Mucosa of descending colon (tissue), 3 donors: ENCODE measurements around the gene QSOX2. TPM values are rescaled to one million over a fixed set of nuclear protein-coding genes. Genes with fewer than 3 reads are reported as not detected.

ENCODE experiments used
- ATAC-seq: fragments of 200-7000 bp; cut with Tn5 transposase; one replicate; pipeline ENCODE4 v1.9.1; 2020; ENCODE audit warnings: mild to moderate bottlenecking, moderate library complexity
- DNase-seq, 3 donors: peaks; one replicate each; pipeline ENCODE4 v3.0.0-alpha.2; 2020
- H3K36me3 ChIP-seq: fragments of 200-600 bp; one replicate; pipeline ENCODE4 v1.8.0; 2021; ENCODE audit warnings: low read depth, mild to moderate bottlenecking
- H3K4me1 ChIP-seq: fragments of 200-600 bp; one replicate; pipeline ENCODE4 v1.8.0; 2021; ENCODE audit warnings: low read depth, mild to moderate bottlenecking
- H3K4me3 ChIP-seq: fragments of 200-600 bp; one replicate; pipeline ENCODE4 v1.8.0; 2021; ENCODE audit warnings: mild to moderate bottlenecking
- H3K9me3 ChIP-seq: fragments of 200-600 bp; one replicate; pipeline ENCODE4 v1.8.0; 2021; ENCODE audit warnings: mild to moderate bottlenecking
- intact Hi-C, 2 donors: fragments of 100-400 bp; cut with DNase I in 1 of 2; cut with micrococcal nuclease in 1 of 2; formaldehyde crosslinking; loops; one replicate each; pipeline versions ENCODE4 v1.11.0 to v1.11.1; 2022; cut with DNase I, micrococcal nuclease
- total RNA-seq, 3 donors: library from RNA; stranded (reverse); fragmentation: NEBNext Ultra II Directional in 2 of 3; extraction: Animal tissue kit (Norgen Biotek cat#: 25700) in 2 of 3; gene quantifications; one replicate each; pipeline versions ENCODE4 v1.2.1 to v1.2.4, GENCODE V29; 2021 to 2023
- TF ChIP-seq, protein P1 (sequence below): fragments of 200-600 bp; IDR thresholded peaks from one replicate; pipeline ENCODE4 v1.8.0; 2022; ENCODE audit warnings: antibody characterized with exemption, mild to moderate bottlenecking
- donor health status: DM: no; HTN: no; CAD: no; lungs with moderate emphysema.
- donor health status: DM: no; HTN: no; CAD: no.
- donor health status: DM: no; HTN: yes; CAD: no.

The QSOX2 gene
- total RNA-seq, 3 donors from 2014 or later: 6.1 to 8.1 (median 7.1) TPM

DNA sequence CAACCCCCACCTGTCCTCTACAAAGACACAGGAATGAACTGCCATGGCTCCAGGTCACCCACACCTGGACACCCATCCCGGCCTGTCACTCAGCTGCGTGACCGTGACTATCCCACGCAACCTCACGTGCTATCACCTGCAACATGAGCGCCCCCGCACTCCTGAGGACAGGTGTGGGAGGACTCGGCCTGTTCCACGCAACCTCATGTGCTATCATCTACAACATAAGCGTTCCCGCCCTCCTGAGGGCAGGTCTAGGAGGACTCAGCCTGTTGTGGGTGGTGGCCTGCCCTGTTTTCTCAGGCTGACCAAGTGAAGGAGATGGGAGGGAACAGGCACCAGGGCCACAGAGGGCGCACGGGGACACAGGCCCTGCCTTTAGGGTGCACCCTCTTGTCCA is 4.1 kb downstream of the QSOX2 start:
- H3K4me3 ChIP-seq: no peak overlapping the region
- H3K4me1 ChIP-seq: peaks cover 20% of the 10 kb centered on the region
- no peaks in the 10 kb centered on the region for H3K9me3 ChIP-seq
- intact Hi-C loops: no loop called here
- DNase-seq: no peak
- TF ChIP-seq, protein P1, sequence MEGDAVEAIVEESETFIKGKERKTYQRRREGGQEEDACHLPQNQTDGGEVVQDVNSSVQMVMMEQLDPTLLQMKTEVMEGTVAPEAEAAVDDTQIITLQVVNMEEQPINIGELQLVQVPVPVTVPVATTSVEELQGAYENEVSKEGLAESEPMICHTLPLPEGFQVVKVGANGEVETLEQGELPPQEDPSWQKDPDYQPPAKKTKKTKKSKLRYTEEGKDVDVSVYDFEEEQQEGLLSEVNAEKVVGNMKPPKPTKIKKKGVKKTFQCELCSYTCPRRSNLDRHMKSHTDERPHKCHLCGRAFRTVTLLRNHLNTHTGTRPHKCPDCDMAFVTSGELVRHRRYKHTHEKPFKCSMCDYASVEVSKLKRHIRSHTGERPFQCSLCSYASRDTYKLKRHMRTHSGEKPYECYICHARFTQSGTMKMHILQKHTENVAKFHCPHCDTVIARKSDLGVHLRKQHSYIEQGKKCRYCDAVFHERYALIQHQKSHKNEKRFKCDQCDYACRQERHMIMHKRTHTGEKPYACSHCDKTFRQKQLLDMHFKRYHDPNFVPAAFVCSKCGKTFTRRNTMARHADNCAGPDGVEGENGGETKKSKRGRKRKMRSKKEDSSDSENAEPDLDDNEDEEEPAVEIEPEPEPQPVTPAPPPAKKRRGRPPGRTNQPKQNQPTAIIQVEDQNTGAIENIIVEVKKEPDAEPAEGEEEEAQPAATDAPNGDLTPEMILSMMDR: no peak
- no peak for ATAC-seq
- no peaks in the 10 kb centered on the region for H3K36me3 ChIP-seq

GRCh38 chr9:136240941-136241340 is 4.7 kb downstream of the QSOX2 start:
- TF ChIP-seq, protein P1: no peak
- H3K4me3 ChIP-seq: no peak overlapping the region
- DNase-seq (no peak), ATAC-seq (no peak)
- intact Hi-C loops: no loop called here
- peaks cover 20% of the 10 kb centered on the region for H3K4me1 ChIP-seq
- no peaks in the 10 kb centered on the region for H3K9me3 ChIP-seq
- H3K36me3 ChIP-seq: no peaks in the 10 kb centered on the region

DNA sequence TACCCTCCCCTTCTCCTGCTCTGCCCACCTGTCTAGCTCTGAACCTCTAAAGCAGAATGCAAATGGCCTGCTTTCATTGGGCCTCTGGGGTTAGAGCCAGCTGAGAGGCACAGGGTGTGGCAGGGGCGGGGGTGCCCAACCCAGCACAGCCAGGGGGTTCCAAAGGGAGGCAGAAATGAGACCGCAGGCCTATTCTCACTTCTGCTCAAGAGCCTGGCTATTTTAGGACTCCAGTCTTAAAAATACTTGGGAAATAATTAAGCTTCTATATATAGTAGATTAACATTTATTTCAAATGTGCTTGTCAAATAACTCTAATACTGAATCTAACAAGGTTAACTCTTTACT is 5.7 kb downstream of the QSOX2 start:
- intact Hi-C loops: no loop called here
- Histone ChIP-seq H3K4me1 (peaks cover 19% of the 10 kb centered on the region), H3K9me3 (no peaks in the 10 kb centered on the region), H3K4me3 (no peak overlapping the region), H3K36me3 (no peaks in the 10 kb centered on the region)
- ATAC-seq: peak; percentile 68
- TF ChIP-seq, protein P1: no peak
- DNase-seq: peak in 2 of 3 donors; percentile 20 to 45

- no peak for DNase-seq
- ATAC-seq: peak; percentile 51
- no peaks in the 10 kb centered on the region for H3K36me3 ChIP-seq
- TF ChIP-seq, protein P1: no peak
- H3K4me1 ChIP-seq: peaks cover 13% of the 10 kb centered on the region
- intact Hi-C loops: no loop called here
- no peaks in the 10 kb centered on the region for H3K9me3 ChIP-seq
- no peak overlapping the region for H3K4me3 ChIP-seq
Measured at GRCh38 chr9:136239135-136239982, 6.3 kb downstream of the QSOX2 start.

GRCh38 chr9:136238342-136238732 is 7.3 kb downstream of the QSOX2 start:
- no peak for DNase-seq
- Histone ChIP-seq H3K4me1 (peaks cover 11% of the 10 kb centered on the region), H3K4me3 (no peak overlapping the region), H3K36me3 (no peaks in the 10 kb centered on the region), H3K9me3 (no peaks in the 10 kb centered on the region)
- TF ChIP-seq, protein P1: no peak
- ATAC-seq: no peak
- intact Hi-C loops: no loop called here
